ENCODE data around the gene TIMP1.

Gene TIMP1

DNA sequence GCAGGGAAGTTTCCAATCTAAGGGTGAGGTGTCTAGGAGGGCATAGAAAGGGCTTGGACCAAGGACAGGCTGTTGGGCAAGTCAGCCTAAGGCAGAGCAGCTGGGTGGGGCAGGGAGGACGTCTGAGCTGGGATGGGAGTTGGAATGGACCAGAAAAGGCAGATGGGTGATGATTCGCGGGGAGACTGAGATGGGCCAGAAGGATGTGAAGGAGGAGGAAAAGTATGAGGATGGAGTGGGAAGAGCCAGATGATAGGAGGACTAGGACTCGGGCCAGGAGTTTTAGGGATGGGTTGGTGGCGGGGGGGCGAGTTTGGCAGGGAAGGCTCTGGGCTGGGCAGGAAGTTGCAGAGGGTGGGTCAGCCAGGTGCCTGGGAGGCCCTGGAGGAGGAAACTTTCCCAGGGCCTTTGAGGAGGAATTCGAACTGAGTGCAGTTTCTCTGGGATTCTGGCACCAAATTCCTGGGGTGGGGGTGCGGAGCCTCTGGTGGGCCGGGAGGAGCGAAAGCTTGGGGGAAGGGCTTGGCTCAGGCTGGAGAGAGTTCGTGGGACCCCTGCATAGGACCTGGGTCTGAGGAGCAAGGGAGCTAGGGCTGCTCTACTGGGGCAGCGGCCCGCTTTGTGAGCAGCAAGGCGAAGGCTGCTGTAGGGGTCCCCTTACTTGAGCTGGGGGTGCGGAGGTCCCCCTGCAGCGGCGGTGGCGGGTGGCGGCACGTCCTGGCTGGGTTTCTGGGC lies 8.7 kb upstream of the TIMP1 start:
- DNase-seq (ENCODE audit: low spot score), result peak; percentile 61

DNA sequence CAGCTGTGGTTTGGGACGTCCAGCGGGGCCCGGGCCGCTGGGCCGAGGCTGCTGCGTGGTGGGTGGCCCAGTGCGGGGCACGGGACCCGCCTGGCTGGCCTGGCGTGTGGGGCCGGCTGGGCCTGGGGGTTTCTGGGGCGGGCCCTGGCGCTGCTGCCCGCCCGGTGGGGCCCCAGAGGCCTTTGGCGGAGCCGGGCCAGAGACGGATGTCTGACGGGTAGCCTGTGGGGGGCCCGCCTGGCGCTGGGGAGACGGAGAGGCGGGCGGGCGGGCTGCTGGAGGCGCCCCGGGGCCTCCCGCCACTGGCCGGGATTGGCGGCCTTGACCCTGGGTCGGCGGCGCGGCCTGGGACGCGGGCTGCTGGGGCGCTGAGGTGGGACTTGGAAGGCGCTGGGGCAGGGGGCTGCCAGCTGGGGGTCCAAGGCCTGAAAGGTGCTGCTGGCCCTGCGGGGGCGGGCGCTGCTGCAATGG lies 8.1 kb upstream of the TIMP1 start:
- DNase-seq (ENCODE audit: low spot score), result no peak

DNA sequence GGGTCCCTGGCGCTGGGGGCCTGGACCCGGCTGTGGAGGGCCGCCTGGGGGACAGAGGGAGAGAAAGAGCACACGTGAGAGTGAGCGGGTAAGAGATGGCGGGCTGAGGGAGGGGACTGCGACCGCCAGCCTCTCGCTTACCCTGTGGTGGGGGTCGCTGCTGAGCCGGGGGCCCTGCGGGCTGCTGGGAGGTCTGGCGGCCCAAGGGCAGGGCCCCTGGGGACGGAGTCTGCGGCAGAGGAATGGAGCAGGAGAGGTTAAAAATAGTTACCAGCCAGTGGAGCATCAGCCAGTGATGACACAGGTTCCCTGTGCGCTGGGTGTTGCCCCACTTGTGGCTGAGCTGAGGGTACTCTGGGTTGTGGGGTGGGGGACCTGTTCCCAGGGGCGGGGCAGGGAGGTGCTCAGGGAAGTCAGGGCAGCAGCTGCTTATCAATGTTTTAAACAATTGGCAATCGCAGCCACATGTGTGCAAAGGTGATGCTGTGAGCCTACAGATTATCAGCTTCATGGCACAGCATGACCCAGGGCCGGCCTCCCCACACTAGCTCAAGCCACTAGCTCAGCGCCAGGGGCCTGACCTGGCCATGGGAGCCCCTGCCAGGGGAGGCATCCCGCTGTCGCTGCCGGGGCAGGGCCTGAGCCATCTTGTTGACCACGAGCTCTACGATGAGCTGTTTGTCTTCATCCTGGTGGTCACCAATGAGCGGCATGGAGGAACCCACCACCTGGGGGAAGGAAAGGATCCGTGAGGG lies 7.5 kb upstream of the TIMP1 start:
- DNase-seq (ENCODE audit: low spot score), result no peak

GRCh38 chrX:47576021-47576898 lies 6.0 kb upstream of the TIMP1 start:
- no peak for DNase-seq (ENCODE audit: low spot score)

DNA sequence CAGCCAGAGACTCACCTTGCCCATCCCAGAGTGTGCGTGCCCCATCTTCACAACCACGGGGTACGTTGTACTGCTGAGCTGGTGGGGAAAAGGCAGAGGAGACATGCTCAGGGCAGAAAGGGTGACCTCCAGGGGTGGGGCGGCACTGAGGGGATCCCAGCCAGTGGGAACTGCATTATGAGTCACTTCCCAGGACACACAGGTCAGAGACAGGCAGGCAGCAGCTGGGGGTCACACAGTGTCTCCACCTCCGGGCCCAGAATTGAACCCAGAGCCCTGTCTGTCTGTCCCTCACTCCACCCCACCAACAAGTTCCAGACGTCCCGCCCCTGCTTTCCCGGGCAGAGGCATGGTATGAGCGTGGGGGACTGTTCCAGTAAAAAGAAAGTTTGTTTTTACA lies 4.8 kb upstream of the TIMP1 start:
- DNase-seq (ENCODE audit: low spot score), result no peak

DNA sequence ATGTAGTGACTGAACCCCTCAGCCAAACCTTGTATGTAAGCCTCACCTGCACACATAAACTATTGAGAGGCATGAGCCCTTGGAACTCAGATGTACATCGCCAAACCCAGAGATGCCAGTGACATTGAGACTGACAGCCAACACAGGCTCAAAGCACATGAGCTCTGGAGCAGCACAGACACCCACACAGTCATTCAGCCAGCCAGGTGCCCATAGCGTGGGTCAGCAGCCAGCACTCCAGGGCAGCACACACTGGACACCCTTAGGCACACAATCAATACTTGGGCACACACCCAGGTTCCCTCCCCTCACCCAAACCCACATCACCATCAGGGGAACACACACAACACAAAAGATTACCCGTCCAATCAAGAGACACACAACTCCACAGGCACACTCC lies 4.3 kb upstream of the TIMP1 start:
- no peak for DNase-seq (ENCODE audit: low spot score)

GRCh38 chrX:47578692-47579091 lies 3.5 kb upstream of the TIMP1 start:
- DNase-seq (ENCODE audit: low spot score), result no peak

DNA sequence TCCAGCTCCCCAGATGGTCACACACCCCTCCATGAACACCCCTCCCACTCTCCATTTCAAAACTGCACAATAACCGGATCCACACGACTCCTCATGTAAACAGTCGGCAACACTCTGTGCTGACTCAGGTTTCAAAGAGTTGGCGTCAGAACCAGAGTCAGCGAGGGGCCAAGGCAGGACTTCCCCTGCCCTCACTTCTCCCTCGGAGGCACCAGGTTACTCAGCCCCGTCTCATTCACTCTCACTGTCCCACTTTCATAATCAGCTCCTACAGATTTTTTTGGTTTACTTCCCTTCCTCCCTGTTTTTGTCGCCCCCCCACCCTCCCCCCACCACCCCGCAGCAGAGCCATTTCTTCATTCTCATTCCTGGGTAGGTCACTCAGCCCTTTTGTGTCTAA lies 2.7 kb upstream of the TIMP1 start:
- DNase-seq (ENCODE audit: low spot score), result peak; percentile 39

DNA sequence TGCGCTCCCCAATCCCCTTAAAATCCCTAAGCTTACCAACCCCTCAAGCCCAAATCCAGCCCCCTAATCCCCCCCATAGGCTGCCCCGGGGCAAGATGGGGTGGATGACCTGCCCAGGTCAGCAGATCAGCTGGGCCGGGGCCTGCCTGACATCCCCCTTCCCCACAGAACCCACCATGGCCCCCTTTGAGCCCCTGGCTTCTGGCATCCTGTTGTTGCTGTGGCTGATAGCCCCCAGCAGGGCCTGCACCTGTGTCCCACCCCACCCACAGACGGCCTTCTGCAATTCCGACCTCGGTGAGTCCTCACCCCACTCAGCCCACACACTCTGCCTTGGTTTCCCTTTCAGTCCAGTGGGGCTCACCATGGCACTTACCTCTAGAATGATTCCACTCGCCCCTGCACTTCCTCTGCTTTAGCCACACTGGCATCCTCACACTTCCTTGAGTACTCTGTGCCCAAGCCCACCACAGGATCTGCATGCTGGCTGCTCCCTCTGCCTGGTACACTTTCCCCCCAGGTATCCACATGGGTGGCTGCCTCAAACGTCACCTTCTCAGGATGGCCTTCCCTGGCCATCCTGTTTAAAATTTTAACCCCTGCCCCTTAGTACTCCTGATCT lies 1.1 kb downstream of the TIMP1 start:
- DNase-seq (ENCODE audit: low spot score), result no peak

DNA sequence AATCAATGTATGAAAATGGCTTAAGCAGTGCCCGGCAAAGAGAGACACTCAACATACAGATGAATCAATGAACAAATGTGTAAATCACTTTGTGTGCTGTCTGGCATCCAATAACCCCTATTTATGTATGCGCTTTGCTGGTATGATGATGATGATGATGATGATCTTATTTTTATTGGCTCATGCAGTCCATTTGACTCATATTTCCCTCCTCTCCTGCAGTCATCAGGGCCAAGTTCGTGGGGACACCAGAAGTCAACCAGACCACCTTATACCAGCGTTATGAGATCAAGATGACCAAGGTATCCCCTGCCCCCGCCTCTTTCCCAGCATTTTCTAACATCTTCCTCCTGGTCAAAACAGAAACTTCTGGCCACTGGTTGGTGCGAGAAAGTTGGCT lies 2.5 kb downstream of the TIMP1 start:
- DNase-seq (ENCODE audit: low spot score), result no peak

DNA sequence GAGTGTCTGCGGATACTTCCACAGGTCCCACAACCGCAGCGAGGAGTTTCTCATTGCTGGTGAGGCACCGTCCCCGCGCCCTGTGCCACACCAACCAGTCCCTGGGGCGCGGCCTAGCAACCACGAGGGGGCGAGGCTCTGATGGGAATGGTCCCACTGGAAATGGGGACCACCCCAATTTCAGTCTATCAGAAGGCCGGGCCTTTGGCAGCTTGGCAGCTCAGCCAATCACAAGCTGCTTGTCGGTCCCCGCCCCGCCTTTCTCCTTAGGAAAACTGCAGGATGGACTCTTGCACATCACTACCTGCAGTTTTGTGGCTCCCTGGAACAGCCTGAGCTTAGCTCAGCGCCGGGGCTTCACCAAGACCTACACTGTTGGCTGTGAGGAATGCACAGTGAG lies 3.0 kb downstream of the TIMP1 start:
- DNase-seq (ENCODE audit: low spot score), result no peak

- no peak for DNase-seq (ENCODE audit: low spot score)
Measured at GRCh38 chrX:47586043-47586787, 4.0 kb downstream of the TIMP1 start.

GRCh38 chrX:47587091-47587891 lies 5.1 kb downstream of the TIMP1 start:
- no peak for DNase-seq (ENCODE audit: low spot score)

DNA sequence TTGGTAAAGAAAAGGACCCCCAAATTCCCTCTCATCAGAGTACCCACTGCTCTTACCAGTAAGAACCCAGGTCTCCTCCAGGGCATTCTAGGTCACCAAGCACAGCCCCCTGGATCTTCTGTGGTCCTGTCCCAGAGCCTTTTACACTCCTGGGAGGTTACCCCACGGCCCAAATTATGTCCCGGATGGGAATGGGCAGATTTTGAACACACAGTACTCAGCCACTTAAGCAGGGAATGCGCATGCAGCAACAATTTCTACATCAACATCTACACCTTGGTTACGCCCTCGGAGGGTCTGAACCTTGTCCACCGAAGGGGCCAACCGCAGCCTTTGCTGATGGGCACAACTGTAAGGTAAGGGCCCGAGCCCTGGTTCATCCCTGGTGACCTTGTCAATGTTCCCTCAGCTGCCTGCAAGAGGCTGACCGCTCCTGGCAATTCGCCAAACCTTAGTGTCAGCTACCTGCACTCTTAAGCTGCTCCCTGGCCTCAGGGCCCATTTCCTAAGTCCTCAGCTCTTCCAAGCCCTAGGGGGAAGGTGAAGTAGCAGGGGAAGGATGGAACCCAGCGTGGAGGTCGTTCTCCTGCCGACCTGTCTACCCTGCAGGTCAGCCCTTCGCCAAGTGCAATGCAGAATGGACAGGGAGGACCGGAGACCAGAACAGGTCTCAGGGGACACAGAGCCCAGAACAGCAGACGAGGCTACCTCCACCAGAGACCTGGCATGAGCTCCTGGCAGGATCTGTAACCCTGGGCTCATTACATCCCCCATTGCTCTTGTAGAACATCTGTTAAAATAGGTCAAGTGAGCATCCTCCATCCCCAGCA lies 5.9 kb downstream of the TIMP1 start:
- DNase-seq (ENCODE audit: low spot score), result no peak

DNA sequence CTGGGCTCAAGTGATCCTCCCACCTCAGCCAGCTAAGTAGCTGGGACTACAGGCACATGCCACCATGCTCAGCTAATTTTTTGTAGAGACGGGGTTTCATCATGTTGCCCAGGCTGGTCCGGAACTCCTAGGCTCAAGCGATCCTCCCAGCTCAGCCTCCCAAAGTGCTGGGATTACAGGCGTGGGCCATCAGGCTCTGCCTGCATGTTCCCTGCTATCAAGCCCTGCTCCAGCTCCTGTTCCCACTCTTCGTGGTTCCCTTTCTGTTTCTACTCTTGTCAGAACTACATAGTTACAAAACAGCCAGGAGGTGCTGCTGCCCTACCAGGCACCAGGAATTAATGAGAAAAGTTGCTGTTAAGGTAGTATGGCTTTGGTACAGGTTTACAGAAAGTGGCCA lies 8.7 kb downstream of the TIMP1 start:
- DNase-seq (ENCODE audit: low spot score), result no peak

DNA sequence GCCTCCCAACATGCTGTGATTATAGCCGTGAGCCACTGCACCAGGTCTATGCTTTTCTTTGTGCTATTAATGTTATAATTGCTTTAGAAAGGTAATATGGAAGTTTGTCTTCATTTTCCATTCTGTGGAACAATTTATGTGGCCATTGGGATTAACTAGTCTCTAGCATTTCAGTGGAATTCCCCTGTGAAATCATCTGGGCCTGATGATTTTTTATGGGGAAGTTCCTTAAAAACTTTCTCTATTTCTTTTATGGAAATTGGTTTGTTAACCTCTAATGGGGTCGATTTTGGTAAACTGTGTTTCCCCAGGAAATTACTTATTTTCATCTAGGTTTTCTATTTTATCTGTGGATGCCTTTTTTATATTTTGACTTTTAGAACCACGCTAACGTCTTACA lies 11.3 kb downstream of the TIMP1 start:
- no peak for DNase-seq (ENCODE audit: low spot score)

DNA sequence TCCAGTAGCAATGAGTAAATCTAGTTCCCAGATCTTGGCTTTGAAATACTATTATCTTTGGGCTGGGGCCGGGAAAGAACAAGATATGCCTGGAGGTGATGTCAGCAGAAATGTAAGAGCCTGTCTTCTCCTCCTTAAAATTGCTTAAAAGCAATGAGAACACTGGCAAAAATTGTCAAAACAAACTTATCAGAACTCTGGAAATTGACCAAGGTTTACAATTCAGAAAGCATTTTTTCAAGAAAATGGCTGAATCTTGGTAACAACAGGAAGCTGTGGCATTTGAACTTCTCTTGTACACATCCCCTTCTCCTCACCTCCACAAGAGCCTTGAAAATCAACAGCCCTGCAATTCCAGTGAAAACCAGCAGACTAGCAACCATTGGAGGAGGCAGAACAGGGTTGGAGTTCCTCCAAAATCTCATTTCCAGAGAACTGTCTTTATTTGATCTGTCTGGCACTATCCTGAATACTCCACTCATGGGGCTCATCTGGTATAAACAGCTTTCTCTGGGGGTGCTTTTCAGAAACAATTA lies 13.5 kb downstream of the TIMP1 start:
- DNase-seq (ENCODE audit: low spot score), result no peak

- no peak for DNase-seq (ENCODE audit: low spot score)
Measured at GRCh38 chrX:47596256-47596655, 14.0 kb downstream of the TIMP1 start.

- no peak for DNase-seq (ENCODE audit: low spot score)
Measured at GRCh38 chrX:47597222-47597621, 15.0 kb downstream of the TIMP1 start.

All from GM03348 (cell line).